GM13976 (cell line): Measurements from ENCODE around the gene DVL1.
"Not testable (repeated sequence)": the region's sequence is repeated elsewhere in the genome, so short reads cannot be mapped to it uniquely, and the experiment has no call there.

ENCODE experiments used
- DNase-seq: peaks from one replicate; pipeline ENCODE4 v3.0.0; 2012; ENCODE audit warnings: low spot score
- in situ Hi-C: fragments of 300-500 bp; cut with MboI; formaldehyde crosslinking; loops from one replicate; pipeline ENCODE4 v1.12.0; 2022; ENCODE audit warnings: low sequenced_read_pairs, mixed read lengths, inconsistent platforms; ENCODE audit not compliant: unreplicated experiment
- TF ChIP-seq, protein P1 (sequence below): IDR thresholded peaks from 2 replicates; pipeline ENCODE4 v1.5.1; 2012; ENCODE audit warnings: borderline replicate concordance, mild to moderate bottlenecking; ENCODE audit not compliant: insufficient read depth; ENCODE audit errors: extremely low read depth, missing control alignments, control extremely low read depth

The DVL1 gene

DNA sequence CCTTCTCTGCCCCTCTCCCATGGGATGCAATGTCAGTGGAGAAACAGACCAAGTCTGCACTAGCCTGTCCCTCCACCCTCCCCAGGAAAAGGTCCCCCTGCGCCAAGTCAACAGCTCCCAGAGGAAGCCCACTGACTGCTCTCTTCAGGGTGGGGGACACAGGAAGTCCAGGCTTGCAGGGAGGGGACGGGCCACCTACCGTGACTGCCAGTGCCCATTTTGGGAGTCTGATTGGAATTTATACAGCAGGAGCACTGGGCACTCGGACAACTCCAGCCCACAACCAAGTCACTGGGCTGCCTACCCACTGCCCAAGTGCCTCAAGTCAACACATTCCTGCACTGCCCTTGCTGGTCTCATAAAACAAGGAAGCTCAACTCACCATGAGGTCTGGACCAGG lies 43.8 kb upstream of the DVL1 start:
- DNase-seq = no peak
- TF ChIP-seq, protein P1, sequence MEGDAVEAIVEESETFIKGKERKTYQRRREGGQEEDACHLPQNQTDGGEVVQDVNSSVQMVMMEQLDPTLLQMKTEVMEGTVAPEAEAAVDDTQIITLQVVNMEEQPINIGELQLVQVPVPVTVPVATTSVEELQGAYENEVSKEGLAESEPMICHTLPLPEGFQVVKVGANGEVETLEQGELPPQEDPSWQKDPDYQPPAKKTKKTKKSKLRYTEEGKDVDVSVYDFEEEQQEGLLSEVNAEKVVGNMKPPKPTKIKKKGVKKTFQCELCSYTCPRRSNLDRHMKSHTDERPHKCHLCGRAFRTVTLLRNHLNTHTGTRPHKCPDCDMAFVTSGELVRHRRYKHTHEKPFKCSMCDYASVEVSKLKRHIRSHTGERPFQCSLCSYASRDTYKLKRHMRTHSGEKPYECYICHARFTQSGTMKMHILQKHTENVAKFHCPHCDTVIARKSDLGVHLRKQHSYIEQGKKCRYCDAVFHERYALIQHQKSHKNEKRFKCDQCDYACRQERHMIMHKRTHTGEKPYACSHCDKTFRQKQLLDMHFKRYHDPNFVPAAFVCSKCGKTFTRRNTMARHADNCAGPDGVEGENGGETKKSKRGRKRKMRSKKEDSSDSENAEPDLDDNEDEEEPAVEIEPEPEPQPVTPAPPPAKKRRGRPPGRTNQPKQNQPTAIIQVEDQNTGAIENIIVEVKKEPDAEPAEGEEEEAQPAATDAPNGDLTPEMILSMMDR = no peak
- in situ Hi-C loops = no loop called here

DNA sequence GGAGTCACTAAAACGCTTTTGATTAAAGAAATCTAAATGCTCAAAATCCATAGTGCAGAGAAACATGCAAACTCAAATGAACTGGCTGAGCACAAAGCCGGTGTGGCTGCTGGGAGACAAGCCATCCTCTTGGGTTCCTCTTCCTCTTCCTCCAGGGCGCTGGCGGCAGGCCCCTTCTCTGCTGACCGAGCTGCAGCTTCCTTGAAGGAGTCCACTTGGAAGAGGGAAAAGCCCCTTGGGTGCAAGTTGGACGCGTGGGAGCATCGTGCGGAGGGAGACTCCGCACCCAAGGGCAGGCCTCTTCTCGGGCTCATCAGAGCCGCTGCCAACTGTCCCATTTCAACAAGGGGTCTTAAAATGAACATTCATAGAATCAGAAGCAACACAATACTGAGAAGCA lies 42.0 kb upstream of the DVL1 start:
- TF ChIP-seq, protein P1 = no peak
- no peak for DNase-seq
- in situ Hi-C loops = no loop called here

DNA sequence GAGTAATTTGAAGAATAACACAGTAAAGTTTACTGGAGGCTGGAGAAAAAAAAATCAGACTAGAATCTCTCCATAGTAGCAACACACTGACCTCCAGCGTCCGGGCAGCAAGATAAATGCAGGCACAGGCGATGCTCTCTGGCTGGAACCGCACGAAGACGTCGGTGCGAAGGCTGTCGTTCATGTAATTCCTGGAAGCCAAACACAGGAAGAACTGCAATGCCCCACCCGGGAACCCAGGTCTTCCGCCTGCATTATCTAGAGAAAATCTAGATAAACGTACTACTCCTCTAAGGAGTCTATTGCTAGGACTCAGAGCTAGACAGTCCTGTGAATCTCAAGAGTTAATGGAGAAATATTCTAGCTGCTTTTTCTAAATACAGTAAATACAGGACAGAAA lies 41.5 kb upstream of the DVL1 start:
- TF ChIP-seq, protein P1 = no peak
- no peak for DNase-seq
- in situ Hi-C loops = no loop called here

DNA sequence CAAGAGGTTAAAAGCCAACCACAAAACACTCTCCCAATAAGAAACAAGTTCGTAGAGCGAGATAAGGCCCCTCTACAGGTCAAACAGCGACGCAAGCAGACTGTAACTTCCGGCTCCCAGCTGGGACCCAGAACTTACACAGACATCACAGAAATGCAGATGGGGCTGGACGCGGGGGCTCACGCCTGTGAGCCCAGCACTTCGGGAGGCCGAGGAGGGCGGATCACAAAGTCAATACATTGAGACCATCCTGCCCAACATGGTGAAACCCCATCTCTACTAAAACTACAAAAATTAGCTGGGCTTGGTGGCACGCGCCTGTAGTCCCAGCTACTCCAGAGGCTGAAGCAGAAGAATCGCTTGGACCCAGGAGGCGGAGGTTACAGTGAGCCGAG lies 38.9 kb upstream of the DVL1 start:
- TF ChIP-seq, protein P1 = no peak
- in situ Hi-C loops = no loop called here
- DNase-seq = no peak

DNA sequence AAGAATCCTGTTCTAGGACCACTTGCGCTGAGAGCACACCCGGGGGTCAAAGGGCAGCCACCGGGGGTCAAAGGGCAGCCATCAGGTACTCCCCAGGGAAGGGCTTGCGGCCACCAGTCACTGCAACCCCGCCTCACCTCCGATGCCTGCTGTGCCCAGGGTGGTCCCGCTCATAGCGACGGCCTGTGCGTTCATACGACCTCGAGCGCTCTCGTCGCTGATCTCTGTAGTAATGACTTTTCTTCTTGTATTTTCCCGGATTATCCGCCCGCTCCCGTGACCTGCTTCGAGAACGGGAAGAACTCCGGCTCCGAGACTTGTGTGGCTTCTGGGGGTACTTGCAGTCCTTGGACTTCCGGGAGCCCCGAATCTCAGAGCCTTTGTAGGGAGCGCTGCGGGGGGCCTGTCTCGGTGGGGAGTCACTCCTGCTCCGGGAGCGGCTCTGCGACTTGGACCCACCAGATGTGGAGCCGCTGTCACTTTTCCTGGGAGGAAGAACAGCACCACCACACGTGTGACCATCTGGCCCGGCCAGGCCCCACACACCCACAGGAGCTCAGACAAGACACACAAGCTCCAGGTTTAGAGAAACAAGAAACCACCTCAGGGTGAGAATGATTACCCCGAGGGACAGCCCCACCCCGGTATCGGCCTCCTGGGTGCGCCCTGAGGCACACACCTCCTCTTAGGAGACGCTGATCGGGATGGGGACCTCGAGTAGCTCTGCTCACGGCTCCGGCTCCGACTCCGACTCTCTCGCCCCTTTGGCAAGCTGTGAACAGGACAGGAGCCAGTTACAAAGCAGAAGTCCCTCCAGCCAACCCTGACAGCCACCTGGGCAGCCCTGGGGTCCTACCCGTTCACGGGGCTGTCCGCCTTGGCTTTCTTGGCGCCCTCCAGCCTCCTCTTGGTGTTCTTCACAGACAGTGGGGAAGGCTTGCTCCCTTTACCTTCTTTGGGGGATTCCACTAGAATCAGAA lies 38.2 kb upstream of the DVL1 start:
- TF ChIP-seq, protein P1 = no peak
- in situ Hi-C loops = no loop called here
- no peak for DNase-seq

DNA sequence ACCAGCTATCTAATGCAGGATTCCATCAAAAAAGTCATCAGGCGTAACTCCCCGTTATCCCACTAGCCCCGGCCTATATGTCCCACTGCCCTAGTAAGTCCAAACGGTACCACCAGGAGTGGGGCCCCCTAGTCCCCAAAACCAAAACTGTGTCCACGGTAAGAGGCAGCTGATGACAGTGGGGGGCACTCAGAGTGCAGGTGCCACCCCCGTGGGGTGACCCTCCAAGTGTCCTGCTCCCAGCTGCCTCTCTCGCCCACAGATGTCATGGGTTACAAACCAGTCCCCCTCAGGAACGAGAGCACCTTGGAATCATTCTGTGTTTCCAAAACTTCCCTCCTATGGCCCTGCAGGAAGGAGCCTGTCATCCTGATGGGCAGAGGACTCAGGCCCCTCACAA lies 36.7 kb upstream of the DVL1 start:
- in situ Hi-C loops = no loop called here
- TF ChIP-seq, protein P1 = no peak
- no peak for DNase-seq

DNA sequence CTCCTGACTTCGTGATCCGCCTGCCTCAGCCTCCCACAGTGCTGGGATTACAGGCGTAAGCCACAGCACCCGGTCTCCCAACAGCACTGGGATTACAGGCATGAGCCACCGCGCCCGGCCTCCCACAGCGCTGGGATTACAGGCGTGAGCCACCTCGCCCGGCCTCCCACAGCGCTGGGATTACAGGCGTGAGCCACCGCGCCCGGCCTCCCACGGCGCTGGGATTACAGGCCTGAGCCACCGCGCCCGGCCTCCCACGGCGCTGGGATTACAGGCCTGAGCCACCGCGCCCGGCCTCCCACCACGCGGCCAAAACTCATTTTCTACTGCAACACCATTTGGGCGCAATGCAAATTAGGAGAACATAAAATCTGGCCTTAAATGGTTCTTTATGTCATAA lies 36.1 kb upstream of the DVL1 start:
- DNase-seq, in situ Hi-C loops: not testable (repeated sequence)
